HL-60 (cell line): Measurements from ENCODE around the gene TAF9B.
"Not testable (repeated sequence)": the region's sequence is repeated elsewhere in the genome, so short reads cannot be mapped to it uniquely, and the experiment has no call there.

ENCODE experiments used
- DNase-seq, 2 experiments: peaks; one replicate each; pipeline ENCODE4 v3.0.0-alpha.2; 2010 to 2020; ENCODE audit warnings: low read depth in 1 of 2, low spot score in 1 of 2
- H3K27ac ChIP-seq: fragments of 250-450 bp; sonication (Bioruptor Pico); replicated peaks from 2 replicates; pipeline ENCODE4 v1.5.1; 2020; ENCODE audit warnings: mild to moderate bottlenecking, moderate library complexity
- H3K27me3 ChIP-seq: fragments of 250-450 bp; sonication (Bioruptor Pico); 2 replicates; pipeline ENCODE4 v1.5.1; 2021; ENCODE audit warnings: mild to moderate bottlenecking, moderate library complexity; ENCODE audit not compliant: insufficient read depth, poor library complexity, severe bottlenecking
- H3K4me3 ChIP-seq: replicated peaks from 2 replicates; pipeline ENCODE4 v1.5.1; 2011; ENCODE audit warnings: mild to moderate bottlenecking, control low read depth, low read length; ENCODE audit not compliant: insufficient read depth
- GABPA ChIP-seq: IDR thresholded peaks from 2 replicates; pipeline ENCODE4 v1.6.1; 2012; ENCODE audit warnings: low read depth
- POLR2AphosphoS5 ChIP-seq: IDR thresholded peaks from 2 replicates; pipeline ENCODE4 v1.6.1; 2012; ENCODE audit warnings: low read depth
- SPI1 ChIP-seq: IDR thresholded peaks from 2 replicates; pipeline ENCODE4 v1.6.1; 2012; ENCODE audit warnings: low read depth, mild to moderate bottlenecking, borderline replicate concordance
- TF ChIP-seq, protein P1 (sequence below): IDR thresholded peaks from 2 replicates; pipeline ENCODE4 v1.6.1; 2012; ENCODE audit warnings: low read depth; ENCODE audit not compliant: insufficient replicate concordance
- TF ChIP-seq, protein P2 (sequence below): IDR thresholded peaks from one replicate; pipeline ENCODE4 v1.5.1; 2011; ENCODE audit warnings: low read length, control low read depth, inconsistent platforms; ENCODE audit not compliant: insufficient read depth

The TAF9B gene

DNA sequence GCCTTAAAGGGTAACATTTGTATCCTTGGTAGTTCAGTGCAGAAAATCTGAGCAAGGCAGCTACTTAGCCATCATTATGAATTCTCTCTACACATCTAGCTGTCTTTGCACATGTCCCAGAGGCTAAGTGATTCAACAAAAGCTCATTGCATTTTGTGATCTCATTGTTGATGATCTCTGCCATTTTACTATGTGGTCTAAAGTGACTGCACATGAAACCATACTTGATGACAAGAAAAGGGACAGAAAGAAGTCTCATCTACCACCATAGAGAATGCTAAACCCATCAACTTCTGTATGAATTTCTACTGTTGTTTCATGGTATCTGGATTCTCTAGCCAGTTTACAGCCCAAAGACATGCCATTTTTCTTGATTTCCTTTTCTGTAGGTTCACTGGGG is 41.3 kb downstream of the TAF9B start:
- no peak for DNase-seq
- TF ChIP-seq SPI1 (no peak), POLR2AphosphoS5 (no peak)
- TF ChIP-seq, protein P1, sequence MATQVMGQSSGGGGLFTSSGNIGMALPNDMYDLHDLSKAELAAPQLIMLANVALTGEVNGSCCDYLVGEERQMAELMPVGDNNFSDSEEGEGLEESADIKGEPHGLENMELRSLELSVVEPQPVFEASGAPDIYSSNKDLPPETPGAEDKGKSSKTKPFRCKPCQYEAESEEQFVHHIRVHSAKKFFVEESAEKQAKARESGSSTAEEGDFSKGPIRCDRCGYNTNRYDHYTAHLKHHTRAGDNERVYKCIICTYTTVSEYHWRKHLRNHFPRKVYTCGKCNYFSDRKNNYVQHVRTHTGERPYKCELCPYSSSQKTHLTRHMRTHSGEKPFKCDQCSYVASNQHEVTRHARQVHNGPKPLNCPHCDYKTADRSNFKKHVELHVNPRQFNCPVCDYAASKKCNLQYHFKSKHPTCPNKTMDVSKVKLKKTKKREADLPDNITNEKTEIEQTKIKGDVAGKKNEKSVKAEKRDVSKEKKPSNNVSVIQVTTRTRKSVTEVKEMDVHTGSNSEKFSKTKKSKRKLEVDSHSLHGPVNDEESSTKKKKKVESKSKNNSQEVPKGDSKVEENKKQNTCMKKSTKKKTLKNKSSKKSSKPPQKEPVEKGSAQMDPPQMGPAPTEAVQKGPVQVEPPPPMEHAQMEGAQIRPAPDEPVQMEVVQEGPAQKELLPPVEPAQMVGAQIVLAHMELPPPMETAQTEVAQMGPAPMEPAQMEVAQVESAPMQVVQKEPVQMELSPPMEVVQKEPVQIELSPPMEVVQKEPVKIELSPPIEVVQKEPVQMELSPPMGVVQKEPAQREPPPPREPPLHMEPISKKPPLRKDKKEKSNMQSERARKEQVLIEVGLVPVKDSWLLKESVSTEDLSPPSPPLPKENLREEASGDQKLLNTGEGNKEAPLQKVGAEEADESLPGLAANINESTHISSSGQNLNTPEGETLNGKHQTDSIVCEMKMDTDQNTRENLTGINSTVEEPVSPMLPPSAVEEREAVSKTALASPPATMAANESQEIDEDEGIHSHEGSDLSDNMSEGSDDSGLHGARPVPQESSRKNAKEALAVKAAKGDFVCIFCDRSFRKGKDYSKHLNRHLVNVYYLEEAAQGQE: no peak

DNA sequence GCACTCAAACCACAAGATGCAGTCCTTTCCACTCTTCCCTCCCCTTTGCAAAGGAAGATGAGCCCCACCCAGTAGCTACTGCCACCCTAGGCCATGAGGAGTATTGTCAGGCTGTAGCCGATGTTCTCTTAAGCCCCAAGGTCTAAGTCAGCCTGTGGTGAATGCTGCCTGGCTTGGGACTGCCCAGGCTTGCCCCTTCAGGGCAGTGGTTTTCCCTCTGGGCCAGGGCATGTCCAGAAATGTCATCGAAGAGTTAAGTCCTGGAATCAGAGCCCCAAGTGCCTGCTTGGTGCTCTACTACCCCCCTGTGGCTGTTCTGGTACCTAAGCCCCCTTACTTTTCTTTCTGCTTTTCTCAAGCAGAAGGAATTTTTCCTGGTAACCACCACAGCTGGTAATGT is 47.2 kb downstream of the TAF9B start:
- no peak for DNase-seq
- TF ChIP-seq, protein P1: no peak
- TF ChIP-seq GABPA (no peak), SPI1 (no peak), POLR2AphosphoS5 (no peak)
- TF ChIP-seq, protein P2, sequence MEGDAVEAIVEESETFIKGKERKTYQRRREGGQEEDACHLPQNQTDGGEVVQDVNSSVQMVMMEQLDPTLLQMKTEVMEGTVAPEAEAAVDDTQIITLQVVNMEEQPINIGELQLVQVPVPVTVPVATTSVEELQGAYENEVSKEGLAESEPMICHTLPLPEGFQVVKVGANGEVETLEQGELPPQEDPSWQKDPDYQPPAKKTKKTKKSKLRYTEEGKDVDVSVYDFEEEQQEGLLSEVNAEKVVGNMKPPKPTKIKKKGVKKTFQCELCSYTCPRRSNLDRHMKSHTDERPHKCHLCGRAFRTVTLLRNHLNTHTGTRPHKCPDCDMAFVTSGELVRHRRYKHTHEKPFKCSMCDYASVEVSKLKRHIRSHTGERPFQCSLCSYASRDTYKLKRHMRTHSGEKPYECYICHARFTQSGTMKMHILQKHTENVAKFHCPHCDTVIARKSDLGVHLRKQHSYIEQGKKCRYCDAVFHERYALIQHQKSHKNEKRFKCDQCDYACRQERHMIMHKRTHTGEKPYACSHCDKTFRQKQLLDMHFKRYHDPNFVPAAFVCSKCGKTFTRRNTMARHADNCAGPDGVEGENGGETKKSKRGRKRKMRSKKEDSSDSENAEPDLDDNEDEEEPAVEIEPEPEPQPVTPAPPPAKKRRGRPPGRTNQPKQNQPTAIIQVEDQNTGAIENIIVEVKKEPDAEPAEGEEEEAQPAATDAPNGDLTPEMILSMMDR: no peak
- Histone ChIP-seq H3K27ac (no peak overlapping the region), H3K4me3 (no peak overlapping the region), H3K27me3 (no peaks in the 10 kb centered on the region)

More for the DNA sequence above, 41.3 kb downstream of the TAF9B start:
- Histone ChIP-seq H3K27me3 (no peaks in the 10 kb centered on the region), H3K27ac (no peak overlapping the region), H3K4me3 (no peak overlapping the region)

DNA sequence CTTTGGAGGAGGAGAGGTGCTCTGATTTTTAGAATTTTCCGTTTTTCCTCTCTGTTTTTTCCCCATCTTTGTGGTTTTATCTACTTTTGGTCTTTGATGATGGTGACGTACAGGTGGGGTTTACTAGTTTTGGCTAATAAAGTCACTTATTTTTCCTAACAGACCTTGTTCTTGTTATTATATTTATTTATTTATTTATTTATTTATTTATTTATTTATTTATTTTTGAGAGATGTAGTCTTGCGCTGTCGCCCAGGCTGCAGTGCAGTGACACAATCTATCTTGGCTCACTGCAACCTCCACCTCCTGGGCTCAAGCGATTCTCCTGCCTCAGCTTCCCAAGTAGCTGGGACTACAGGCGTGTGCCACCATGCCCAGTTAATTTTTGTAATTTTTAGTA is 58.0 kb downstream of the TAF9B start:
- H3K4me3 ChIP-seq, H3K27me3 ChIP-seq, H3K27ac ChIP-seq, DNase-seq: not testable (repeated sequence)
